ENCODE results near the gene STOX1. TPM values are rescaled to one million over a fixed set of nuclear protein-coding genes. Genes with fewer than 3 reads are reported as not detected.

The STOX1 gene
- total and polyA plus RNA-seq, 2 of the 8 experiments (the other 6 are each of a cell fraction or from before 2014, with no cell fraction given), result 0.92 to 2.6 TPM

DNA sequence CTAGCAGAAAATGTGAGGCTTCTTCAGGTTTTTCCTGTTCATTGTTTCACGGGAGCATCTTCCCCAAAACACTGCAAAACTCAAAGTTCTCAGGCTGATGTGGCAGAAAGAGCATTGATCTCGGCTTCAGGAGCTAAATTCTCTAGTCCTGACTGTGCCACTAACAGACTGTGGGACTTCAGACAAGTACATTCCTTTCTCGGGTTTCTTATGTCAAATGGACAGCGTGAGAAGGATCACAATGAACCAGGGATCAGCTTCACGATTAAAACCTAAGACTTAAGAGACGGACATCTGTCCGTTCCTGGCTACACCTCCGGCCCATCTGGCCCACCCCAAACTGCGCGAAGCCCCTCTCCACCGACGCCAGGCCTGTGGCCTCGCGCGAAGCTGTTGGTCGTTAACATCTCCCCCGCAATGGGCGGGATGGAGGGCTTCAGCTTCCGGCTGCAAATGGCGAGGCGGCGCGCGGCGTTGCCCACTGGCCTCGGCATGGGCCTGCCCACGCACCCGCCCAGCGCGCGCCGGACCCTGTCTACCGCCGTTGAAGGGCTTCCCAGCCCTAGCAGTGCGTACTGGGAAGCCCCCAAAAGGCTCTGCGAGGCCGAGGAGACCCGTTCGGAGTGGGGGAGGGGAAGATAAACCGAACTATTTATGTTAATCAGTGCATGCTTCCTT is 73.2 kb downstream of the STOX1 start (continued):
- TF ChIP-seq RNF2 (IDR thresholded peaks at IDR 0.05; ENCODE audit: borderline replicate concordance, low read depth, low read length, missing control alignments, poor library complexity, severe bottlenecking) (no peak), EP300 (IDR thresholded peaks at IDR 0.05; ENCODE audit: borderline replicate concordance in 1 of 2, low read depth in 2 of 2, low read length in 2 of 2) (0 out of 3 replicates have a peak, but pooled peaks of 1 of the 2 experiments have one; percentile 21), NANOG (IDR thresholded peaks at IDR 0.05; ENCODE audit: insufficient read depth, low read depth, low read length, poor library complexity, severe bottlenecking) (no peak), SUZ12 (IDR thresholded peaks at IDR 0.05; ENCODE audit: low read length) (no peak), NRF1 (IDR thresholded peaks at IDR 0.05; ENCODE audit: low read depth, low read length) (no peak), TAF1 (IDR thresholded peaks at IDR 0.05; ENCODE audit: low read depth, low read length) (peak; percentile 96), TEAD4 (IDR thresholded peaks at IDR 0.05; ENCODE audit: low read depth, low read length) (no peak), RBBP5 (IDR thresholded peaks at IDR 0.05; ENCODE audit: borderline replicate concordance, low read depth, low read length) (peak; percentile 48; the same call in 1 of the 2 replicates), ASH2L (IDR thresholded peaks at IDR 0.05; ENCODE audit: low read length) (peak; percentile 85), JUND (IDR thresholded peaks at IDR 0.05; ENCODE audit: low read length) (no peak)
- TF ChIP-seq, protein P1, sequence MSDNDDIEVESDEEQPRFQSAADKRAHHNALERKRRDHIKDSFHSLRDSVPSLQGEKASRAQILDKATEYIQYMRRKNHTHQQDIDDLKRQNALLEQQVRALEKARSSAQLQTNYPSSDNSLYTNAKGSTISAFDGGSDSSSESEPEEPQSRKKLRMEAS (IDR thresholded peaks at IDR 0.05), result peak; percentile 77

All from H1 (cell line).